Raji (cell line): ENCODE data around the gene LTO1.

ENCODE experiments used
- POLR2A ChIP-seq: IDR thresholded peaks from 2 replicates; pipeline ENCODE4 v1.6.1; 2011; ENCODE audit warnings: low read depth, low read length, control low read depth; ENCODE audit not compliant: insufficient read depth

The LTO1 gene

DNA sequence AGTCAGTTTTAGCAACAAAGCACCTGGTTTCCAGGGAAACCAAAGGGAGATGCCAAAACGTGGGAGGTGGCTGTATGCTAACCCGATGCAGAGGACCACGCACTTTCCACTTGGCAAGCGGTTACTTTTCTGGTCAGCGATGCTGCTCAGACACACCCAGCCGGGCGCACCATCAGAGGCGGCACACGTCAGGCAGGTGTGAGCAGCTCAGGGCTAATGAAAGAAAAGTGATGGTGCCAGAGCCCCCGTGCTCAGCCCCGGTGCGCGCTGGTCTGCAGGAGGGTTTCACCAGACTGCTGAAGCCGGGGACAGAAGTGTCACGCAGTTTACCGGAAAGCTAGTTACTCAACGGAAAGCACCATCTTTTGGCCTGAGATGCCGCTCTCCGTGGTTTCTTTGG lies 5.7 kb downstream of the LTO1 start:
- TF ChIP-seq POLR2A = no peak

DNA sequence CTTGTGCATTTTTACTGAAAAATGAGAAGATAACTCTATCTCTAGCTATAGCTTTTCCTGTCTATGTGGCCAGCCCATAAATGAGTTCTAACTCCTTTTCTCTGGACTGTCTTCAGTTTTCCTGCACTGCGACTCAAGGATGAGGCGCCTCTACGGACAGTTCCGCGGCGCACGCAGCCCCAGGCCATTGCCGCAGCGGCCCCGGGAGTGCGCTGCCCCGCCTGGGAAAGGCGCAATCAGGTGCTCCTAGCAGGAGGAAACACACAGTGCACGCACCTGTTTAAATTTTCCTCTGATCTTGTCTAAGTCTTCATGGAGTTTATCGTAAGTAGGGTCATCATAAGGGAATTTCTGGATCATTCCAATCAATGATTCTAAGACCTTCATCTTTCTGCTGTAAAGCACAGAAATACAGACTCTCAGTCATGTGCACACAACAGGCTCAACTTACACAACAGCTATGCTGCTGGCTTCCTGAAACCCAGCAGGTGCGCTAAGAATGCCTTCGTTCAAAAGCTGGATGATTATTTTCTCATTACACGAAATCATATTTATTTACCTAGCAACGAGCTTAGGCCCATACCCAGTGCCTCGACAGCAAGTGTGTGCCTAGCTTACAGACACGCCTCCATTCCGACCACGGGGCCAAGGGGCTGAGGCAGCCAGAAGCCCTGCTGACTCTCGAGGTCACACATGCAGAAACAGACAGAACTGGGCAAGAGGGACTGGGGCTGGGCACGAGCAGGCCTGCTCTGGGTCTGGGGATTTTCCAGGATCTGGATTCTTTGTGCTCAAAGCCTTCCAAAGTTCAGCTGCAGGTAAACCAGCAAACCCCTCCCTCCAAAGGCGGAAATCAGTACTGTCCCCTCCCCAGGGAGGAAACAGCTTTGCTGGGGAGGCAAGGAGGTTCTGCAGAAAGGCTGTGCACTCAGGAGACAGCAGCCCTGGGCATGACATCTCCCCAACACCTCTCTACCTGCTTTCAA lies 7.2 kb downstream of the LTO1 start:
- no peak for TF ChIP-seq POLR2A

DNA sequence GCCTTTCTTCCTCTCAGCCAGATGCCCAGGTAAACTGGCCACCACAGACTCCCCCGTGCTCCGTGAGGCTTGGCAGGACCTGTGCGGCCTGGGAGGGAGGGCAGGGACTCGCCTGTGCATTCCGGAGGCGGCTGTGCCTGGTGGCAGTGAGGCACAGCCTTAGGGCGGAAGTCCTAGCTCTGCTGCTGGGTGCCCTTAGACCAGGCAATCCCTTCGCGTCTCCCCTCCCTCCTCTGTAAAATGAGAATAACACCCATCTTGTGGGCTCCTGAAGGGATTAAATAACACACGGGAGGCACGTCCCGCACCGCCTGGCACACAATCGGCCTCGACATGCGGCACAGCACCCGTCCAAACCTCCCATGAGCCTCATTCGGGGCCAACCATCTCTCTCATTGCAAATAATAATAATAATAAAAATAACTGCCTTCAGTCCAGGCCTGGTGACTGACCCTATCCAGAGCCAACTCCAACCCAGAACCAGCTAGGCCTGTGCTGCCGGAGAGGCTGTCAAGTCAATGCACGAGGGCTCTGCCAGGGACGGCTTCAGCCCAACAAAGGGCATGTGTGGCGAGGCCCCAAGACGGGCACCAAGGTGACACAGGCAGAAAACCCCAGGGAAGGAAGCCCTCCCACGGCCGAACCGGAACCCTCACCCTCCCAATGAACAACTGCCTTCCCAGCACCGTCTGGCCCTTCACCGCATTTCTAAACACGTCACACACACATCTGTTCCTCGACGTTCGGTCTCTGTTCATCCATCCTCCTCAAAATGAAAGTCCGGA lies 8.2 kb downstream of the LTO1 start:
- TF ChIP-seq POLR2A = no peak

GRCh38 chr11:69666261-69666660 lies 8.9 kb downstream of the LTO1 start:
- no peak for TF ChIP-seq POLR2A

GRCh38 chr11:69665669-69666068 lies 9.5 kb downstream of the LTO1 start:
- no peak for TF ChIP-seq POLR2A

- no peak for TF ChIP-seq POLR2A
Measured at GRCh38 chr11:69664901-69665300, 10.3 kb downstream of the LTO1 start.

- TF ChIP-seq POLR2A = no peak
Measured at GRCh38 chr11:69664103-69664775, 10.9 kb downstream of the LTO1 start.

DNA sequence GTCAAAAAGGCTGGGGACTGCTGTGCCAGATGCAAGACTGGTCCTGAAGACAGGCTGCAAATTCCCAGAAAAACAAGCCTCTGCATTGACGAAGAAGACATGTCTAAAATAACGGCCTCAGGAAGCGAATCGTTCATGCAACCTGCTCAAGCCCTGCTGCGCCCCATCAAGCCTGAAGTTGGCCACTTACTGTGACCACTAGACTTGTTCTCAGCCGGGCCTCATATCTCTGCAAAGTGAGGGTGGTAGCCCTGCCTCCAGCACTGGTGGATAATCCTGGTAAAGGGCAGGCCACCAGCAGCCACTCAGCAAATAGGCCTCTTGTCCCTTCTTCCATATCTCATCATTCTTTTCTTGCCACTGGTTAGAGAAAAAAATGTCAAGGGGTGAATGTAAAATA lies 11.8 kb downstream of the LTO1 start:
- no peak for TF ChIP-seq POLR2A

- no peak for TF ChIP-seq POLR2A
Measured at GRCh38 chr11:69662806-69663205, 12.3 kb downstream of the LTO1 start.

DNA sequence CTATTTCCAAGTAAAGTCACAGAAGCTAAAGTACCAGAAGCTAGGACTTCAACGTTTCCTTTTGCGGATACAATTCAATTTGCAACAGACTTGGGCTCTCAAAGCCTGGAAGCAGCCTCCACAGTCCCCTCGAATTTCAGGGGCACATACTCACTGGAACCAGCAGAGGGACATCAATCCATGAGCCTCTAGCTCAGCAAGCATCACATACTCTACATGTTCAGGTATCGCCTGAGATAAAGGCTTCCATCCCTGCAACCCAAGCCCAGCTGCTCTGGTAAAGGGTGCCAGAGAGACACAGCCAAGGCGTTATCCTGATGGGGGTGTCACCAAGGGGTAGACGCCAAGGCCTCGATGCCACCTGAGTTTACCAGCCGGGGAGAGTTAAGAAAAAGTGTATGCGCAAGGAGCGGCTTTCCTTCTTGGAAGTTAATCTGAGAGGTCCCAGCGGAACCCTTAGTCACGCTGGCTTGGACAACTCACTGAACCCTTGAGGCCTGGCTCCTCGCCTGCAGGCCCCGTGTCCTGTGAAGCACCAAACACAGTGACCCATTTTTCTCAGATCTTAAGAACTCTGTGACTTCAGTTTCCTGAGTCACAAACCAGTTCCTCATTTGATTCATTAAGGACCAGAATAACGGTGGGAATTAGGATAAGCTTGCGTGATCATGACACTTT lies 13.0 kb downstream of the LTO1 start:
- no peak for TF ChIP-seq POLR2A

DNA sequence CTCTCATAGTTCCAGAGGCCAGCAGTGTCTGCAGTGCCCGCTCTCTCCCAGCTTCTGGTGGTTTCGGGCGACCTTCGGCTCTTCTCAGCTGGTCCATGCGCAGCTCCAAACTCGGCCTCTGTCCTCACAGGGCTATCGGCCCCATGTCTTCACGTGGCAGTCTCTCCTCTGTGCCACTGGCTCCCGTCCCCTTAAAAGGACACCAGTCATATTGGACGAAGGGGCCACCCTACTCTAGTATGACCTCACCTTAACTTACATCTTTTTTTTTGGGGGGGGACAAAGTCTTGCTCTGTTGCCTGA lies 13.8 kb downstream of the LTO1 start:
- no peak for TF ChIP-seq POLR2A

DNA sequence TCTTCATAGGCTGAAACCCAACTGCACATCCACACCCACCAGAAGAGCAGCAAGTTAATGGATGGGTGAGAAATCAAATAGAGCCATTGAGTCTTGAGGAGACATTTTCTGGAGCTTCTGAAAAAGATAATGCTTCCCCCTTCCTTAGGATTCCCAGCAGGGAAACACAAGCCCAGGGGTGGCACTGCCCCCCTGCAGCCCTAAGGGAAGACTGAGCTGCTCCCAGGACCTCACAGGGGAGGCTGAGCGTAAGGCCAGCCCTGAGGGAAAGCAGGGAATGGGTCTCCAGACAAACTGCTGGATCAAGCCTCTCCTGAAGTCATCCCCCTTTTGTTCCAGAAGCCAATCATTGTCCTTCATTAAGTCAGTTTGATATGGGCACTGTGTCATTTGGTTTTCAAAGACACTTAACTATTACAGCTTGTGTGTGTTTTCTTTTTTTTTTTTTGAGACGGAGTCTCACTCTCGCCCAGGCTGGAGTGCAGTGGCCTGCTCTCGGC lies 15.1 kb downstream of the LTO1 start:
- no peak for TF ChIP-seq POLR2A

- TF ChIP-seq POLR2A = no peak
Measured at GRCh38 chr11:69659591-69659990, 15.6 kb downstream of the LTO1 start.

- TF ChIP-seq POLR2A = no peak
Measured at GRCh38 chr11:69658626-69659450, 16.3 kb downstream of the LTO1 start.
